ENCODE results near the gene CD8A.
"Not testable (repeated sequence)": the region's sequence is repeated elsewhere in the genome, so short reads cannot be mapped to it uniquely, and the experiment has no call there.

The CD8A gene

DNA sequence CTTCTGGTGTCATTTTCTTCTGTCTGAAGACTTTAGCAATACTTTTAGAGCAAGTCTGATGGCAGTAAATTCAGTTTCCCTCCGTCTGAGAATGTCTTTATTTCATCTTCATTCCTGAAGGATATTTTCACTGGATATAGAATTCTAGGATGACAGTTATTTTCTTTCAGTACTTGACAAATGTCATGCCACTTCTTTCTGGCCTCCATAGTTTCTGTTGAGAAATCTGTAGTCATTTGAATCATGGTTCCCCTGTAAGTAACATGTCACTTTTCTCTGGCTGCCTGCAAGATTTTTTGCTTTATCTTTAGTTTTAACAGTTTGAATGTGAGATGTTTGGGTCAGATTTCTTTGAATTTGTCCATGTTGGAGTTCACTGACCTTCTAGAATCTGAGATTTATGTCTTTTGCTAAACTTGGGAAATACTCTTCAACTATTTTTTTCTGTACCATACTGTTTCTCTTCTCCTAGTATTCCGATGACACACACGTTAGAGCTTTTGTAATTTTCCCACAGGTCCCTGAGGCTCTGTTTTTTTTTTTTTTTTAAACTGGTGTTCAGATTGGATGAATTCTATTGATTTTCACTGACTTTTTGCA lies 40.4 kb downstream of the CD8A start:
- no peak overlapping the region for H3K4me3 ChIP-seq (replicated peaks in 1 of 2; ENCODE audit: low read depth in 2 of 2, low read length in 2 of 2)

DNA sequence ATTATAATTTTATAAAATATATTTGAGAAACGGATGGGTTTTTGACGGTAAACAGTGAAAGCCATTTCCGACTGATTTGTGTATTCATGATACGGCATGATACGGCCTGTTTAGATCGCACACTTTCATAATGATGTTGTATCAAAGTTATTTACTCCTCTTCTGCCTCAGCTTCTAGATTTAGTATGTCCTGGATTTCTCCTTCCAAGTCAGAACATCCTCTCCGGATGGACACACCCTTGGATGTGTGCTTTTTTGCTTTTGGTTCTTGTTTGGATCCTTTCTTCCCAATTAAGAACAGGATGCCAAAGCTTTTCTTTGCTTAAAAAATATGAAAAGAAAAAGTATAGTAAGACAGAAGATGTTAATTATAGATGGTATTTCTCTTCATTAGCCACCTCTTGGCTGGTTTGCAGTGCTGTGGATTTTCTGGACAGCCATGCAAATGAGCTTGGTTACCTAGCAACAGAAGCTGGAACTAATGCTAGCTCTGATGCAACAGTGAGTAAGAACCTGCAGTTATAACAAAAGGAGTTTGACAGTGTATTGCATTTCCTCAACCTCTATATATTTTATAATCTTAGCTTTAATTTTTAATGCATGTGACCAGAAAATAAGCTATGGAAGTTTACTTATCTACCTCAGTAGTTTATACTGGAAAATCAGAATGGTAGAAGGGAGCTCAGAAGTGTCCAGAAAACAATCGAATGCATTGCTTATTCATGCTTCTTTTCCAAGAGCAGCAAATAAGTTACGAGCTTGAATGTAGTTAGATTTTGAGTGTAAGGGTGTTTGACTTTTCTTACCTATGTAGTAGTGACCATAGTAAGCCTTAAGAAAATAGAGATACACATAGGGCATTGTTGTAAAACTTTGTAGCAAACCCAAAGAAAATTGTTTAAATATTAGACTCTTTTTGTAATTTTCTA lies 42.7 kb downstream of the CD8A start:
- DNase-seq (ENCODE audit: low read depth in 2 of 2) = peak; percentile 81 to 91
- no peak overlapping the region for H3K4me3 ChIP-seq (replicated peaks in 1 of 2; ENCODE audit: low read depth in 2 of 2, low read length in 2 of 2)
- TF ChIP-seq CTCF (IDR thresholded peaks at IDR 0.05; ENCODE audit: low read depth, low read length) = no peak

More for the DNA sequence above, 40.4 kb downstream of the CD8A start:
- DNase-seq (ENCODE audit: low read depth in 2 of 2) = peak in 1 of 2 donors; percentile 11
- TF ChIP-seq CTCF (IDR thresholded peaks at IDR 0.05; ENCODE audit: low read depth, low read length) = no peak

DNA sequence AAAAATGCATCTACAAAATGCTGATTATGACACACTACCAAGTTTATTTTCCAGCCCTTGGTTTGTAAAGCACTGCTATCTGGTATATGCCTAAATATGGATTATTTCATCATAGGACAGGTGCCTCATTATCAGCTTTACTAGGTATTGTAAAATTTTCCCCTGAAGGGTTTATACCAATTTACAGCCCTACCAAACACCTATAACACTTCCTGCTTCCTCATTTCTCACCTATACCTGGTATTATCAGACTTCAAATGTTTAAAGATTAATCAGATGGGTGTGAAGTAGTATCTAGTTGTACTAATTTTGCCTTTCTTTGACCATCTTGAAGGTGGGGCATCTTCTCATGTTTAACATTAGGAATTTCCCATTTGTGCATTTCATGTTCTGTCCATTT lies 43.8 kb downstream of the CD8A start:
- DNase-seq (ENCODE audit: low read depth in 2 of 2) = no peak
- no peak for TF ChIP-seq CTCF (IDR thresholded peaks at IDR 0.05; ENCODE audit: low read depth, low read length)
- no peak overlapping the region for H3K4me3 ChIP-seq (replicated peaks in 1 of 2; ENCODE audit: low read depth in 2 of 2, low read length in 2 of 2)

GRCh38 chr2:86744152-86744551 lies 46.6 kb downstream of the CD8A start:
- no peak for TF ChIP-seq CTCF (IDR thresholded peaks at IDR 0.05; ENCODE audit: low read depth, low read length)
- peak in 1 of 2 donors; percentile 20 for DNase-seq (ENCODE audit: low read depth in 2 of 2)
- no peak overlapping the region for H3K4me3 ChIP-seq (replicated peaks in 1 of 2; ENCODE audit: low read depth in 2 of 2, low read length in 2 of 2)

DNA sequence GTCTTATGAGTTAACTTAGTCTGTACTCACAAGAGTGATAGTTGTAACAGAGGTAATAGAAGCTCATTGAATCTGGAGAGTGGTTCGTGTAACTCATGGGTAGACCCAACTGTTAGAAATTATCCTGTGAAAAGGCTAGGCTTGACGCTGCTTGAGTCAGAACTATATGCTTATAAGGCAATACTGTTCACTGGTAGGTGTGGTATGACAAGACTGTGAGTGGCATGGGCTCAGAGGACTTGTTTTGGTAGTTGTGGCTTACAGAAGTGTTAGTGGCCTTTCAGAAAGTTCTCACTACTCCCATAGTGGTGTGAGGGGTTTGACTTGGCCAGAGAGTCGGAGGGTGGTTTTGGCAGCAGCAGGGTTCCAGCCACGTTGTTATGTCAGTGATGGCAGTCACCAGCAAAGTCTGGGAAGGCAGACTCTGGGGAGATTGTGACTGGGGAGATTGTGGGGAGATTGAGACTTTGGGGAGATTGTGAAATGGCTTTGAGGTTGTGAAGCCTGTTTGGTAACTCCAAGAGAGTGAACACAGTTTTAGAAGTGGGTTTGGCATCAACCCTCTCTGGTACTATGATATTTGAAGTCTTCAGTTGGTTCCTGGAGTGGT lies 48.7 kb downstream of the CD8A start:
- not testable (repeated sequence) for DNase-seq (ENCODE audit: low read depth in 2 of 2); H3K4me3 ChIP-seq (replicated peaks in 1 of 2; ENCODE audit: low read depth in 2 of 2, low read length in 2 of 2)

DNA sequence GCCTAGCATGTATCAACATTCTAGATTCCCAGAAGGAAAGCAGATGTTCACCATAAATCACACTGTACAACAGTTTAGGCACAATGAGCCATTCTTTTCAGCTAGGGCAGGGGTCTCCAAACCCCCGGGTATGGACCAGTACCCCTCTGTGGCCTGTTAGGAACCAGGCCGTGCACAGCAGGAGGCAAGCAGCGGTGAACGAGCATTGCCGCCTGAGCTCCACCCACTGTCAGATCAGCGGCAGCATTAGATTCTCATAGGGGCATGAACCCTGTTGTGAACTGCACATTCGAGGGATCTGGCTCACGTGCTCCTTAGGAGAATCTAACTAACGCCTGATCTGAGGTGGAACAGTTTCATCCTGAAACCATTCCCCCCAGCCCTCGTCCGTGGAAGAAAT lies 50.8 kb downstream of the CD8A start:
- DNase-seq (ENCODE audit: low read depth in 2 of 2); H3K4me3 ChIP-seq (replicated peaks in 1 of 2; ENCODE audit: low read depth in 2 of 2, low read length in 2 of 2): not testable (repeated sequence)

- H3K4me3 ChIP-seq (replicated peaks in 1 of 2; ENCODE audit: low read depth in 2 of 2, low read length in 2 of 2); DNase-seq (ENCODE audit: low read depth in 2 of 2): not testable (repeated sequence)
These were observed 51.2 kb downstream of the CD8A start for GRCh38 chr2:86739485-86739884.

GRCh38 chr2:86734896-86735295 lies 55.8 kb downstream of the CD8A start:
- not testable (repeated sequence) for H3K4me3 ChIP-seq (replicated peaks in 1 of 2; ENCODE audit: low read depth in 2 of 2, low read length in 2 of 2)
- DNase-seq (ENCODE audit: low read depth in 2 of 2) = peak in 1 of 2 donors; percentile 76

All from cardiac fibroblast (primary cell).